CD4-positive, alpha-beta T cell (primary cell): ENCODE data around the gene SQSTM1. TPM values are rescaled to one million over a fixed set of nuclear protein-coding genes. Genes with fewer than 3 reads are reported as not detected.

Experiments used
- ATAC-seq: fragments of 200-7000 bp; cut with Tn5 transposase; one replicate; pipeline ENCODE4 v1.10.0; 2022; ENCODE audit warnings: mild to moderate bottlenecking; ENCODE audit not compliant: poor library complexity
- CTCF ChIA-PET: fragments of 350-600 bp; sonication (Branson Sonifier 250); formaldehyde crosslinking; loops from one replicate; lab custom pipeline; 2021; ENCODE audit warnings: antibody characterized with exemption, inconsistent platforms; lab: Charles Lee
- POLR2A ChIA-PET: fragments of 350-600 bp; sonication (Branson Sonifier 250); formaldehyde crosslinking; loops from one replicate; lab custom pipeline; 2021; ENCODE audit warnings: antibody characterized with exemption, inconsistent platforms; lab: Charles Lee
- DNase-seq, 14 experiments: peaks; one replicate each; pipeline ENCODE4 v3.0.0-alpha.2; 2013 to 2020; ENCODE audit warnings: mixed read lengths in 2 of 14
- H3K27ac ChIP-seq, 2 donors: one replicate each; pipeline versions ENCODE4 v1.5.1 to v1.7.0; 2013; ENCODE audit warnings: low read length in 2 of 2, low read depth in 1 of 2, mild to moderate bottlenecking in 1 of 2
- H3K27me3 ChIP-seq, 2 experiments: 1 replicate in 1 of 2; 2 replicates in 1 of 2; pipeline versions ENCODE4 v1.6.1 to v1.7.0; 2013; ENCODE audit warnings: low read length in 2 of 2, control low read depth in 1 of 2, mild to moderate bottlenecking in 1 of 2, moderate library complexity in 1 of 2; ENCODE audit not compliant: insufficient read depth in 2 of 2, control insufficient read depth in 1 of 2
- H3K36me3 ChIP-seq: one replicate; pipeline ENCODE4 v1.6.1; 2013; ENCODE audit warnings: low read length, control low read depth; ENCODE audit not compliant: insufficient read depth
- H3K4me1 ChIP-seq: one replicate; pipeline ENCODE4 v1.6.1; 2013; ENCODE audit warnings: low read length, control low read depth; ENCODE audit not compliant: insufficient read depth
- H3K4me3 ChIP-seq: one replicate; pipeline ENCODE4 v1.5.1; 2013; ENCODE audit warnings: mild to moderate bottlenecking, low read length, moderate library complexity
- H3K9me3 ChIP-seq, 2 experiments: 1 replicate in 1 of 2; 2 replicates in 1 of 2; pipeline versions ENCODE4 v1.6.1 to v1.7.0; 2013; ENCODE audit warnings: low read length in 2 of 2, mild to moderate bottlenecking in 2 of 2, control low read depth in 1 of 2, moderate library complexity in 1 of 2; ENCODE audit not compliant: control insufficient read depth in 1 of 2, insufficient read depth in 1 of 2
- H3K27ac Mint-ChIP-seq: one replicate; pipeline ENCODE4 v1.8.0; 2020; ENCODE audit warnings: mixed read lengths
- H3K27me3 Mint-ChIP-seq: one replicate; pipeline ENCODE4 v1.8.0; 2021; ENCODE audit warnings: mixed read lengths
- H3K36me3 Mint-ChIP-seq: one replicate; pipeline ENCODE4 v1.8.0; 2021; ENCODE audit warnings: low read depth, mixed read lengths
- H3K4me1 Mint-ChIP-seq: one replicate; pipeline ENCODE4 v1.8.0; 2021; ENCODE audit warnings: low read depth, mixed read lengths
- H3K4me3 Mint-ChIP-seq: one replicate; pipeline ENCODE4 v1.8.0; 2020; ENCODE audit warnings: mild to moderate bottlenecking, mixed read lengths
- H3K9me3 Mint-ChIP-seq: one replicate; pipeline ENCODE4 v1.8.0; 2020; ENCODE audit warnings: mixed read lengths
- intact Hi-C, 2 experiments: fragments of 100-400 bp; cut with DNase I in 1 of 2; cut with micrococcal nuclease in 1 of 2; formaldehyde crosslinking; loops; one replicate each; pipeline versions ENCODE4 v1.15.1 to v1.9.0; 2023 to 2025; cut with DNase I, micrococcal nuclease
- total RNA-seq, 174 experiments: library from RNA in 2 of 174; stranded (reverse) in 2 of 174; gene quantifications; one replicate each; pipeline ENCODE4 v1.2.3 and lab custom pipeline; 2021 to 2026
- TF ChIP-seq, protein P1 (sequence below): fragments of 200-600 bp; IDR thresholded peaks from one replicate; pipeline ENCODE4 v1.8.0; 2022; ENCODE audit warnings: antibody characterized with exemption, mild to moderate bottlenecking

The SQSTM1 gene
- total RNA-seq, 2 experiments from 2014 or later, result 260 to 267 TPM

DNA sequence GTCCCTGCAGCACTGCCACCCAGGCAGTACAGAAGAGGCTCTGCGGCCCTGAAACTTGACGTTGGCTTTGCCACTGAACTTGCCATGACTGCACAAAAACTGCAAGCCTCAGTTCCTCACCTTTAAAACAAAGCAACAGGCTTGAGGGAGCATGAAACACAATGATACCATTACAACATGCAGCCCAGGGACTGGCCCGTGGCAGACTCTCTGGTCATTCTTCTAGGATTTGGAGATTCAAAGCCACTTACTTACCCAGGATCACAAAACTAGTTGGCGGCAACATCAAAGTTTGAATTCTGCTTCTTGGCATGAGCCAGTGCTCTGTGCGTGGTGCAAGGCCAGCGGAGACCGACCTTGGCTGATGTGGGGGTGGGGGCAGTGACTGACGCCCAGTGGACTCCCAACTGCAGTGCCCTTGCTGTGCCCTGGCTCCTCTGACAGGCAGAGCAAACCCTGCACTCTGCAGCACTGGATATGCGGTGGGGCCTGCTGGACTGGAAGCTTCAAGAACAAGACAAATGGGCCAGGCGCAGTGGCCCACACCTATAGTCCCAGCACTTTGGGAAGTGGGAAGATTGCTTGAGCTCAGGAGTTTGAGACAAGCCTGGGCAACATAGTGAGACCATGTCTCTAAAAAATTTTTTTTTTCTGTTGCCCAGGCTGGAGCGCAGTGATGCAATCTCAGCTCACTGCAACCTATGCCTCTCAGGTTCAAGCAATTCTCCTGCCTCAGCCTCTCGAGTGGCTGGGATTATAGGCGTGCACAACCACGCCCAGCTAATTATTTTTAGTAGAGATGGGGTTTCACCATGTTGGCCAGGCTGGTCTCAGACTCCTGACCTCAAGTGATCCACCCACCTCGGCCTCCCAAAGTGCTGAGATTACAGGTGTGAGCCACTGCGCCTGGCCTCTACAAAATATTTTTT is 18.9 kb downstream of the SQSTM1 start:
- H3K27ac ChIP-seq, result no peak overlapping the region
- H3K36me3 ChIP-seq, result peaks cover 50% of the 10 kb centered on the region
- Mint-ChIP-seq H3K27ac (no peak overlapping the region), H3K4me3 (no peak overlapping the region), H3K4me1 (peaks cover 14% of the 10 kb centered on the region), H3K27me3 (no peaks in the 10 kb centered on the region), H3K9me3 (no peaks in the 10 kb centered on the region), H3K36me3 (peaks cover 80% of the 10 kb centered on the region)
- ATAC-seq (no peak), DNase-seq (no peak)
- TF ChIP-seq, protein P1, sequence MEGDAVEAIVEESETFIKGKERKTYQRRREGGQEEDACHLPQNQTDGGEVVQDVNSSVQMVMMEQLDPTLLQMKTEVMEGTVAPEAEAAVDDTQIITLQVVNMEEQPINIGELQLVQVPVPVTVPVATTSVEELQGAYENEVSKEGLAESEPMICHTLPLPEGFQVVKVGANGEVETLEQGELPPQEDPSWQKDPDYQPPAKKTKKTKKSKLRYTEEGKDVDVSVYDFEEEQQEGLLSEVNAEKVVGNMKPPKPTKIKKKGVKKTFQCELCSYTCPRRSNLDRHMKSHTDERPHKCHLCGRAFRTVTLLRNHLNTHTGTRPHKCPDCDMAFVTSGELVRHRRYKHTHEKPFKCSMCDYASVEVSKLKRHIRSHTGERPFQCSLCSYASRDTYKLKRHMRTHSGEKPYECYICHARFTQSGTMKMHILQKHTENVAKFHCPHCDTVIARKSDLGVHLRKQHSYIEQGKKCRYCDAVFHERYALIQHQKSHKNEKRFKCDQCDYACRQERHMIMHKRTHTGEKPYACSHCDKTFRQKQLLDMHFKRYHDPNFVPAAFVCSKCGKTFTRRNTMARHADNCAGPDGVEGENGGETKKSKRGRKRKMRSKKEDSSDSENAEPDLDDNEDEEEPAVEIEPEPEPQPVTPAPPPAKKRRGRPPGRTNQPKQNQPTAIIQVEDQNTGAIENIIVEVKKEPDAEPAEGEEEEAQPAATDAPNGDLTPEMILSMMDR, result no peak
- H3K4me1 ChIP-seq, result peaks cover 20% of the 10 kb centered on the region
- intact Hi-C loops, result no loop called here
- H3K4me3 ChIP-seq, result no peak overlapping the region
- peaks cover 0 to 4% of the 10 kb centered on the region in 2 experiments for H3K9me3 ChIP-seq
- H3K27me3 ChIP-seq, result no peaks in the 10 kb centered on the region
- ChIA-PET CTCF (no interaction called here), POLR2A (interaction anchor here (0.8 to 1.1 kb wide), 2 partner anchors 17 to 107 kb away, joined by 3 read pairs; partner anchors contain the start of gene MAML1)

DNA sequence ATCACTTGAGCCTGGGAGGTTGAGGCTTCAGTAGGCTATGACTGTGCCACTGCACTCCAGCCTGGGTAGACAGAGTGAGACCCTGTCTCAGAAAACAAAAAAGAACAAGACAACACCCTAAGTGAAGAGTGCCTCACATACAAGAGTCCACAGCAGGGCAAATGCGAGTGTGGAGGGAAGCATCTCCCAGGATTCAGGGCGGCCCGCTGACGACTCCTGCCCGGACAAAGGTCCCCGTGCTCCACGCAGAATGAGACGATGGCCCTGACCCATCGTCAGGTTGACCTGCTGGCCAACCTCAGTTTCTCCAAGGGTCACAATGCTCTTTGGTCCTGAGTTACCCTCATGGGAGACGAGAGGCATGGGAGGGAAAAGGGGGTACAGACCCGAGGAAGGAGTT is 19.6 kb downstream of the SQSTM1 start:
- no peak overlapping the region for H3K4me3 Mint-ChIP-seq
- Histone ChIP-seq H3K9me3 (peaks cover 4 to 5% of the 10 kb centered on the region in 2 experiments), H3K27ac (no peak overlapping the region), H3K36me3 (peaks cover 50% of the 10 kb centered on the region), H3K4me1 (peaks cover 20% of the 10 kb centered on the region), H3K27me3 (no peaks in the 10 kb centered on the region), H3K4me3 (no peak overlapping the region)
- peaks cover 84% of the 10 kb centered on the region for H3K36me3 Mint-ChIP-seq
- H3K9me3 Mint-ChIP-seq, result peaks cover 2% of the 10 kb centered on the region
- H3K27me3 Mint-ChIP-seq, result no peaks in the 10 kb centered on the region
- ChIA-PET CTCF (no interaction called here), POLR2A (interaction anchor here (0.8 to 1.1 kb wide), 2 partner anchors 18 to 108 kb away, joined by 3 read pairs; partner anchors contain the start of gene MAML1)
- ATAC-seq (no peak), DNase-seq (no peak)
- peaks cover 14% of the 10 kb centered on the region for H3K4me1 Mint-ChIP-seq
- TF ChIP-seq, protein P1, result no peak
- peak overlapping the region; percentile 12 for H3K27ac Mint-ChIP-seq
- intact Hi-C loops, result no loop called here

DNA sequence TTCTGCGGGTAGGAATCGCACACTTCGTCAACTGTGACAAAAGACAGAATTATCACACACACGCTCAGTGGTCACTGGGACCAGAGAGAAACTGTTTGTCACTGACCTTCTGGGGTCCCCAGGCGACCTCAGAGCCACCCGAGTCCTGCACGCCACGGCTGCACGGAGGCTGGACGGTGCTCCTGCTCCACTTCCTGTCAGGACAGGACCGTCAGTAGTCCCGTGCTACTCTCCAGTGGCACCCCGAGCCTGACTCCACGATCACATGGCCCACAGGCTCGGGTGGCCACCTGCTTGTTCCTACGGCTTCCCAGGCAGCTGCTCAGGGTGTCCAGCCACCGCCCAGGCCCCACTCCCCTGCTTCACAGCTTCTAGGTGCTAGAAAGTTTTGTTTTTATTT is 20.1 kb downstream of the SQSTM1 start:
- Mint-ChIP-seq H3K4me1 (peaks cover 14% of the 10 kb centered on the region), H3K36me3 (peaks cover 80% of the 10 kb centered on the region)
- peaks cover 52% of the 10 kb centered on the region for H3K36me3 ChIP-seq

More for the DNA sequence above, 20.1 kb downstream of the SQSTM1 start:
- ATAC-seq, result no peak
- peaks cover 2% of the 10 kb centered on the region for H3K9me3 Mint-ChIP-seq
- peak overlapping the region; percentile 12 for H3K27ac Mint-ChIP-seq
- no peaks in the 10 kb centered on the region for H3K27me3 Mint-ChIP-seq
- intact Hi-C loops, result no loop called here
- Histone ChIP-seq H3K27me3 (no peaks in the 10 kb centered on the region), H3K4me1 (peaks cover 20% of the 10 kb centered on the region), H3K4me3 (no peak overlapping the region), H3K27ac (no peak overlapping the region), H3K9me3 (peaks cover 4 to 5% of the 10 kb centered on the region in 2 experiments)
- POLR2A ChIA-PET, result no interaction called here
- TF ChIP-seq, protein P1, result no peak
- no peak overlapping the region for H3K4me3 Mint-ChIP-seq
- DNase-seq, result no peak
- CTCF ChIA-PET, result no interaction called here
